Psoas muscle (tissue), 8 donors: Measurements from ENCODE around the gene MEIS2. TPM values are rescaled to one million over a fixed set of nuclear protein-coding genes. Genes with fewer than 3 reads are reported as not detected.

Source experiments
- ATAC-seq, 4 donors: fragments of 200-7000 bp; cut with Tn5 transposase; one replicate each; pipeline ENCODE4 v1.9.1; 2020; ENCODE audit warnings: moderate library complexity in 3 of 4, mild to moderate bottlenecking in 2 of 4
- DNase-seq, 2 donors: peaks; one replicate each; pipeline ENCODE4 v3.0.0-alpha.2; 2020
- H3K27ac ChIP-seq: fragments of 200-600 bp; one replicate; pipeline ENCODE4 v1.8.0; 2022
- H3K27me3 ChIP-seq, 3 donors: fragments of 200-600 bp in 1 of 3; one replicate each; pipeline versions ENCODE4 v1.6.1 to v1.8.0; 2013 to 2022; ENCODE audit warnings: low read length in 2 of 3, mild to moderate bottlenecking in 2 of 3, moderate library complexity in 1 of 3; ENCODE audit not compliant: insufficient read depth in 3 of 3
- H3K36me3 ChIP-seq, 2 donors: fragments of 200-600 bp in 1 of 2; one replicate each; pipeline versions ENCODE4 v1.6.1 to v1.8.0; 2013 to 2022; ENCODE audit warnings: low read depth in 1 of 2, mild to moderate bottlenecking in 1 of 2, moderate library complexity in 1 of 2; ENCODE audit not compliant: insufficient read depth in 1 of 2
- H3K4me1 ChIP-seq: fragments of 200-600 bp; one replicate; pipeline ENCODE4 v1.8.0; 2022
- H3K4me3 ChIP-seq: fragments of 200-600 bp; one replicate; pipeline ENCODE4 v1.8.0; 2022; ENCODE audit warnings: mild to moderate bottlenecking
- H3K9me3 ChIP-seq: fragments of 200-600 bp; one replicate; pipeline ENCODE4 v1.8.0; 2022
- CTCF ChIP-seq: fragments of 200-600 bp; IDR thresholded peaks from one replicate; pipeline ENCODE4 v1.8.0; 2022; ENCODE audit warnings: antibody characterized with exemption
- whole genome bisulfite sequencing, 3 donors: extraction: QIAGEN DNeasy Blood & Tissue Kit; methylation state at CpG; one replicate each; pipeline versions ENCODE4 v1.1.6 to v1.1.7; 2013; 5-methylcytosine and 5-hydroxymethylcytosine counted together
- intact Hi-C, 2 donors: fragments of 100-400 bp; cut with DNase I; formaldehyde crosslinking; loops; one replicate each; pipeline versions ENCODE4 v1.11.0 to v1.14.2; 2022
- polyA plus RNA-seq, 3 donors: library from polyadenylated mRNA; stranded (reverse); fragments of 200-250 nt; gene quantifications; one replicate each; pipeline ENCODE4 v1.2.3, GENCODE V29; 2013
- total RNA-seq, 4 donors: library from RNA; stranded (reverse); fragmentation: NEBNext Ultra II Directional in 2 of 4; extraction: Animal tissue kit (Norgen Biotek cat#: 25700) in 2 of 4; gene quantifications; one replicate each; pipeline versions ENCODE4 v1.2.1 to v1.2.4, GENCODE V29; 2021 to 2023
- donor health status: healthy with polysubstance abuse.
- donor health status: DM: no; HTN: no; CAD: no; lungs with moderate emphysema.
- donor health status: Bipolar disorder and iron deficiency.
- donor health status: healthy.
- donor health status: DM: yes; HTN: yes; CAD: no.
- donor health status: DM: no; HTN: no; CAD: no.
- donor health status: DM: no; HTN: no; CAD: no.
- donor health status: DM: yes; HTN: yes; CAD: no.

Gene MEIS2
- total and polyA plus RNA-seq, 7 donors = 0.42 to 24.3 (median 1.9) TPM

DNA sequence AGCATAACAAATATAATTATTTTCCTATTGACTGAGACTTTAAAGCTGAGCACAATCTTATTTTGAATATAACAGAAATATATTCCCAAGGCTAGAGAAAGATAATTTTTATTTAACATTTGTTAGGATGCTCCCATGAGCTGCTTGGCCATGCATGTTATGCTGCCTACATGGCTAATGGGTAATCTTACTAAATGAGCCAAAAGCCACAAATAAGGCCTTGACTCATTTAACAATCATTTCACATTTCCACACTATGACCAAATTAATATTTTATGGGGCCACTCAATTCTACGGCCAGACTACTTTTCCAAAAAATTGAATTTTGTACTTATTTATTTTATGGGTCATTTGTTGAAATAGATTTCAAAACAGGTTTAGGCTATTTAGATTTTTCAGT, 141.7 kb downstream of the MEIS2 start:
- intact Hi-C loops = no loop called here
- Histone ChIP-seq H3K27me3 (no peaks in the 10 kb centered on the region), H3K27ac (no peak overlapping the region), H3K4me3 (no peak overlapping the region), H3K36me3 (no peaks in the 10 kb centered on the region), H3K4me1 (no peaks in the 10 kb centered on the region), H3K9me3 (no peaks in the 10 kb centered on the region)
- TF ChIP-seq CTCF = no peak
- DNase-seq (no peak), ATAC-seq (no peak)
- WGBS, 3 donors = 58 to 95% (median 68%) methylated on average over 1 of the region's 1 CpG

DNA sequence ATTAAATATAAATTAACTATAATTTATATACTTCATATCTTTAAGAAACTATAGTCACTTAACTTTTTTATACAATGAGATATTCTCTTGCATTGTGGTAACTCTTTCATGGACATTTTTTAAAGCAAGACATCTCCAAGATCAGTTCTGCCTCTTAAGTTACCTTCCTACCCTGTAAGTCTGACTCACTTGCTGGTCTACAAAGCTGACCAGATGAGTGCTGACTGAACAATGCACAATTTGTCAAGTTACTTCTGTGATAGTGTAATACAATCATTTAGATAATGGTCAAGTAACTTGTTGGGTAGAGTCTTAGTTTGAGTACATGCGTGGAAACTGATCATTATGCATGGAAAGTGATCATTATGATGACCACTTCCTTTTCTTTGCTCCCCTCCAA, 145.9 kb downstream of the MEIS2 start:
- no peaks in the 10 kb centered on the region for H3K9me3 ChIP-seq
- no peak for DNase-seq
- no peak overlapping the region for H3K27ac ChIP-seq
- H3K4me3 ChIP-seq = no peak overlapping the region
- no peaks in the 10 kb centered on the region for H3K36me3 ChIP-seq
- TF ChIP-seq CTCF = no peak
- intact Hi-C loops = no loop called here
- WGBS, 3 donors = 91 to 93% (median 91%) methylated on average over 1 of the region's 1 CpG
- no peaks in the 10 kb centered on the region for H3K27me3 ChIP-seq
- H3K4me1 ChIP-seq = no peaks in the 10 kb centered on the region
- no peak for ATAC-seq

DNA sequence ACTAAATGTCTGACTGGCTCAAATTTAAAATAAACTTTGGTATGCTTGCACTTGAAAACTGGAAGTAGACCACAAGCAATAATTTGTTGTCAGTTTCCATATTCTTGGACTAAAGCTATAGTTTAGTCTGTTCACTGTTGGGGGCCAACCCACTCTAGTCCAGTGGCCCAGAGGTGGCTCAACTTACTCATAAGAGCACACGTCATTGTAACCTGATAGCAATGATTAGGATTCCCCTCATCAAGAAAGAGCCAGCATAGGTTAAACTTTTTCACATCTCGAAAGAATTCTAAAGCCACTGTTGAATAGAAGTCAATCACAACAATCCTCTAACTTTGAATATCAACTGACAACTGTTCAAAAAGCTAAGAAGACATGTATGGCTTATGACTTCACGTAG, 147.0 kb downstream of the MEIS2 start:
- intact Hi-C loops = no loop called here
- DNase-seq (no peak), ATAC-seq (no peak)
- WGBS, 3 donors = 56 to 70% (median 65%) methylated on average over 3 of the region's 3 CpGs
- Histone ChIP-seq H3K36me3 (no peaks in the 10 kb centered on the region), H3K27ac (no peak overlapping the region), H3K27me3 (peaks cover 0 to 3% (median 0%) of the 10 kb centered on the region in 3 donors), H3K4me3 (no peak overlapping the region), H3K4me1 (no peaks in the 10 kb centered on the region), H3K9me3 (no peaks in the 10 kb centered on the region)
- no peak for TF ChIP-seq CTCF

- no peaks in the 10 kb centered on the region for H3K4me1 ChIP-seq
- intact Hi-C loops = no loop called here
- DNase-seq (peak in 1 of 2 donors; percentile 12), ATAC-seq (peak in 1 of 4 donors; percentile 94)
- no peak overlapping the region for H3K27ac ChIP-seq
- no peaks in the 10 kb centered on the region for H3K36me3 ChIP-seq
- H3K9me3 ChIP-seq = no peaks in the 10 kb centered on the region
- H3K4me3 ChIP-seq = no peak overlapping the region
- WGBS, 3 donors = 31 to 36% (median 36%) methylated on average over 6 of the region's 6 CpGs
- peaks cover 0 to 3% (median 0%) of the 10 kb centered on the region in 3 donors for H3K27me3 ChIP-seq
- no peak for TF ChIP-seq CTCF
Measured at GRCh38 chr15:36951731-36952247, 148.6 kb downstream of the MEIS2 start.

DNA sequence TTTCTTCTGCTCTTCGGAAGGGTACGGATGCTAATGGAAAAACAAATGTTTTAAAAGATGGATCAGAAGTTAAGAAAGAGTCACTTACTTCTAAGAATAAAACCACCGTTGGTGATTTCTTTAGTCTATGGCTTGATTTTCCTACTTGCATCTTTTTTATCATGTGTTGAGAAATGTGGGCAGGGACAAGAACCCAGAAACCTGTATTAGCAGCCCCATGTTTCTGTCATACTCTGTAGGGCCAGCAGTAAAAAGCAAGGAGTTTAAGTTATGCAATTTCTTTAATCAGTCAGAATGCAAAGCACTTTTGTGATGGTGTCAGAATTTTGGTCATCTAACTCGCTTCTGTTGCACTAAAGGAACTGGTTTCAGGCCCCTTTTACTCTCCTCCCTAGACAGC, 150.0 kb downstream of the MEIS2 start:
- H3K27me3 ChIP-seq = peaks cover 0 to 3% (median 0%) of the 10 kb centered on the region in 3 donors
- no peak overlapping the region for H3K4me3 ChIP-seq
- H3K9me3 ChIP-seq = no peaks in the 10 kb centered on the region
- ATAC-seq (no peak), DNase-seq (no peak)
- no peaks in the 10 kb centered on the region for H3K4me1 ChIP-seq
- no peak overlapping the region for H3K27ac ChIP-seq
- intact Hi-C loops = no loop called here
- no peak for TF ChIP-seq CTCF
- no peaks in the 10 kb centered on the region for H3K36me3 ChIP-seq
- WGBS, 3 donors = 88 to 90% (median 90%) methylated on average over 4 of the region's 4 CpGs
